Stimulated activated CD4-positive, alpha-beta T cell treated with anti-CD3 and anti-CD28 coated beads, Interleukin-1b, Interleukin-23, amount 100 ng/mL, for 4 hours (primary cell): ENCODE data around the gene TMEM135.
"Not testable (repeated sequence)": the region's sequence is repeated elsewhere in the genome, so short reads cannot be mapped to it uniquely, and the experiment has no call there.

Experiments used
- DNase-seq, 2 donors: peaks; one replicate each; pipeline ENCODE4 v3.0.0-alpha.2; 2020; ENCODE audit warnings: low read depth in 2 of 2

The TMEM135 gene

DNA sequence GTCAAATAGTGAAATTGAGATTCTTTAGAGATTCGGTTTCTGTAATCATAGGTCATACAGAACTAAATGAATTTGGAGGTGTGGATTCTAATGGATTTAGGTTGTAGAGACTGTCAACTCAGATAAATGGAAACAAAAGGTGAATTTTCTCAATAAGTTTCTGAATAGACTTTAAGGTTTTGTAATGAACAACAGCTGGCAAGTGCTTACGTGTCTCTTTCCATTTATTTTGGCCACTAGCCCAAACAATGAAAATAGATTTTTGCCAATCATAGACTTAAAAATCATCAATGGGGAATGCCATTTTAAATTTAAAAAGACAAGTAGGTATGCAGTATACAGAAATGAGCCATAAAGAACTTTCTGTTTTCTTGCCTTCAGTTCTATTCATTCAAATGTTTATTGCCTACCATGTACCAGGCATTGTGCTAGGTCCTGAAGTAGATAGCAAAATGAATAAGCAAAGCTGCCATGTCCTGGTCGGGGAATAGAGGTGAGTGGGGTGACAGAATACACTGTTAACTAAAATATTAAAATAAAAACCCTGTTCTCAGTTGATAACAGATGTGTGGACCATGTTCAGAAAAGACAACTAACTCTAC is 16.9 kb upstream of the TMEM135 start:
- DNase-seq: no peak

GRCh38 chr11:87022254-87022653 is 15.5 kb upstream of the TMEM135 start:
- no peak for DNase-seq

- no peak for DNase-seq
These were observed 15.0 kb upstream of the TMEM135 start for GRCh38 chr11:87022738-87023137.

DNA sequence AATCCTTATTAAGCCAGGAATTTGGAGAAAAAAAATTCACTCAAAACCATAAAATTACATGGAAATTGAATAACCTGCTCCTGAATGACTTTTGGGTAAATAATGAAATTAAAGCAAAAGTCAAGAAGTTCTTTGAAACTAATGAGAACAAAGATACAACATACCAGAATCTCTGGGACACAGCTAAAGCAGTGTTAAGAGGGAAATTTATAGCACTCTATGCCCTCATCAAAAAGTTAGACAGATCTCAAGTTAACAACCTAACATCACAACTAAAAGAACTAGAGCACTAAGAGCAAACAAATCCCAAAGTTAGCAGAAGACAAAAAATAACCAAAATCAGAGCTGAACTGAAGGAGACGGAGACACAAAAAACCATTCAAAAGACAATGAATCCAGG is 11.3 kb upstream of the TMEM135 start:
- not testable (repeated sequence) for DNase-seq

GRCh38 chr11:87030458-87031054 is 7.2 kb upstream of the TMEM135 start:
- DNase-seq: no peak

GRCh38 chr11:87031433-87032170 is 6.1 kb upstream of the TMEM135 start:
- no peak for DNase-seq

DNA sequence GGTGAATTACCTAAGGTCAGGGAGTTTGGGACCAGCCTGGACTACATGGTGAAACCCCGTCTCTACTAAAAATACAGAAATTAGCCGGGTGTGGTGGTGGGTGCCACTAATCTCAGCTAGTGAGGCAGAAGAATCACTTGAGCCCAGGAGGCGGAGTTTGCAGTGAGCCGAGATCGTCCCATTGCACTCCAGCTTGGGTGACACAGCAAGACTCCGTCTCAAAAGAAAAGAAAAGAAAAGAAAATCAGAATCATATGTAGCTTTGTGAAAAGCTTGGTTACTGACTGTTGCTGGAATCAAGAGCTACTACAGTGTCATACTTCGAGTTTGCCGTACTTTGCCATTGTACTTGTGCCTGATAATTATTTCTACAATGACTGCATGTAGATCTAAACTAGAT is 4.2 kb upstream of the TMEM135 start:
- DNase-seq: no peak

DNA sequence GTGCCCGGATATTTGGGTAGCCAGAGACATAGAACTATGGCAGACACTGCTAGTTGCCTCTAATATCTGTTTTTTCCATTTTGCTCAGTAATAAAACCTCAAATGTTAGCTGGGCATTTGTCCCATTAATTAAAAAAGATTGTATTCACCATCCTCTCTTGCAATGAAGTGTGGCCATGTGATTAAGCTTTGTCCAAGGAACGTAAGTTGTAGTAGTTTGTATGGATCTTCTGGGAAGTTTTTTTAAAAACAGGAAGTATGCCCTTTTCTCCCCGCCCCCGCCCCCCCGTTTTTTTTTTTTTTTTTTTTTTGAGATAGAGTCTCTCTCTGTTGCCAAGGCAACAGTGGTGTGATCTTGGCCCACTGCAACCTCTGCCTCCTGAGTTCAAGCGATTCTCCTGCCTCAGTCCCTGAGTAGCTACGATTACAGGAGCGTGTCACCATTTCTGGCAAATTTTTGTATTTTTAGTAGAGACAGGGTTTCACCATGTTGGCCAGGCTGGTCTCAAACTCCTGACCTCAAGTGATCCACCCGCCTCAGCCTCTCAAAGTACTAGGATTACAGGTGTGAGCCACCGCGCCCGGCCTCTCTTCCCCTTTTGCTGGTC is 1.7 kb upstream of the TMEM135 start:
- DNase-seq: no peak

DNA sequence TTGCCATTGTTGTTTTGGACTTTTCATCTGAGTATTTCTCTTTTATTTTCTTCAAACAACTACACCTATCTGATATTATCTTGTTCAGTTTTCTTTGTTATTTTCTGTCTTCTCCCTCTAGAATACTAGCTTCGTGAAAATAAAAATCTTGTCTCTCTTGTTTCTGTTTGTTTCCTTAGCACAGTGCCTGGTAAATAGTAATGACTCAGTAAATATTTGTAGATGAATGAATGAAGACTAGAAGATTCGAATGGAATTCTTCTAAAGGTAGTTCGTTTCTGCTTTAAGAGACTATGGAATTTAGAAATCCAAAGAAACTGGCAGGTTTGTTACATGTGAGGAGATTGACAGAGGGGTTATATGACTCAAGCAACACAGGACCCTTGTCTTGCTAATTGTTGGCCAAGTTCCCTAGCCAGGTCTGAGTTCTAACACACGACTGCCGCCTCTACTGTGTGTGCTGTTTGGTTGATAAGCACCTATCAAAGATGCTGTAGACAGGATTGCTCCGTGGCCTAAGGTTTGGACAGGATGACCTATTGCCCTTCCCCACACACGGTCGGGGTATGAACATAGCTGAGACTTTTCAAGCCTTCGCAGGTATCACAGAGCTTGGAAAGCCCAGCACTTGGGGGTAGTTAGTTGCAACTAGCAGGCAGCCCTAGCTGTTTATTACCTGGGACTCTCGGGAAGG is 831 bp upstream of the TMEM135 start:
- no peak for DNase-seq

DNA sequence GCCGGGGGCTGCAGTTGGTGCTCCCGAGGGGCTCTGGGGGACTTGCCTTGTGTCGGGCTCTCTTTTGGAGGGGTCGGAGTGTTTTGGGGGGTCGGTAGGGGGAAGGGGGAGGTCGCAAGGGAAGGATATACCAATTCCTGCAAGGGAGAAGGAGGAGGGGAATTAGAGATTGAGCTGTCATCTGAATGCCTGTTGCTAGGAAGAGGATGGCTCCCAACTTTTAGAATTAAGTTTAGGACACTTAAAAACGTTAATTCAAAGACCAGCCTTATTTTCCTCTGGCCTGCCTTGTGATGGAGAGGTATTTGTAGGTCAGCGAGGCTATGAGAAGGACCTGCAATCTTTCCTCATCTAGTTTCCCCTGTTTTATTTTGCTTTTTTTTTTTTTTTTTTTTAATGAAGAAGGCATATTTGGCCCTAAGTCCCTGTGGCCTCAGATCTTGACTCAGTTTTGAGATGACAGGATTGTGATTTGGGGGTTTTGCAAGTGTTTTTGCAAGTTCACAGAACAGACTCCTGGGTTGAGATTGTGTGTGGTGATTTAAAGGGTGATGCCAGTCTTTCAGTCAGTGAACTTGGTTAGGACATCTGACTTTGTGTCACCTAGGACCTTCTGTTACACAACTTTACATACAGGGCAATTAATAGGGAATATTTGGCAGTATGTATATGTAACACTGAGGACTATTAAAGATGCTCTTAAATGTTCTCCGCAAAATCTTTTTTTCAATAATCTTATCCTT is 672 bp downstream of the TMEM135 start:
- no peak for DNase-seq

GRCh38 chr11:87039371-87039770 is 1.6 kb downstream of the TMEM135 start:
- DNase-seq: no peak

GRCh38 chr11:87043894-87044293 is 6.2 kb downstream of the TMEM135 start:
- no peak for DNase-seq

- DNase-seq: no peak
These were observed 9.1 kb downstream of the TMEM135 start for GRCh38 chr11:87046824-87047223.

GRCh38 chr11:87056091-87056490 is 18.4 kb downstream of the TMEM135 start:
- DNase-seq: no peak

DNA sequence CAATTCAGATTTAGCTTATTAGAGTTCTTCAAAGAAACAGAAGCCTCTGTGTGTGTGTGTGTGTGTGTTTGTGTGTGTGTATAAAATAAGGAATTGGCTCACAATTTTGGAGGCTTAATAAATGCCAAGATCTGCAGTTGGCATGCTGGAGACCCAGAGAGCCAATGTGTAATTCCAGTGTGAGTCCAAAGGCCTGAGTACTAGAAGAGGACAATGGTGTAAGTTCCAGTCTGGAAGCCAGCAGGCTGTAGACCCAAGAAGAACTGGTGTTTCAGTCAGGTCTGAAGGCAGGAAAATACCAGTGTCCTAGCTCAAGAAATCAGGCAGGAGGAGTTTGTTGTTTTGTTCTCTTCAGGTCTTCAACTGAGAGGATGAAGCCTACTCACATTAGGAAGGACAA is 20.0 kb downstream of the TMEM135 start:
- DNase-seq: no peak

DNA sequence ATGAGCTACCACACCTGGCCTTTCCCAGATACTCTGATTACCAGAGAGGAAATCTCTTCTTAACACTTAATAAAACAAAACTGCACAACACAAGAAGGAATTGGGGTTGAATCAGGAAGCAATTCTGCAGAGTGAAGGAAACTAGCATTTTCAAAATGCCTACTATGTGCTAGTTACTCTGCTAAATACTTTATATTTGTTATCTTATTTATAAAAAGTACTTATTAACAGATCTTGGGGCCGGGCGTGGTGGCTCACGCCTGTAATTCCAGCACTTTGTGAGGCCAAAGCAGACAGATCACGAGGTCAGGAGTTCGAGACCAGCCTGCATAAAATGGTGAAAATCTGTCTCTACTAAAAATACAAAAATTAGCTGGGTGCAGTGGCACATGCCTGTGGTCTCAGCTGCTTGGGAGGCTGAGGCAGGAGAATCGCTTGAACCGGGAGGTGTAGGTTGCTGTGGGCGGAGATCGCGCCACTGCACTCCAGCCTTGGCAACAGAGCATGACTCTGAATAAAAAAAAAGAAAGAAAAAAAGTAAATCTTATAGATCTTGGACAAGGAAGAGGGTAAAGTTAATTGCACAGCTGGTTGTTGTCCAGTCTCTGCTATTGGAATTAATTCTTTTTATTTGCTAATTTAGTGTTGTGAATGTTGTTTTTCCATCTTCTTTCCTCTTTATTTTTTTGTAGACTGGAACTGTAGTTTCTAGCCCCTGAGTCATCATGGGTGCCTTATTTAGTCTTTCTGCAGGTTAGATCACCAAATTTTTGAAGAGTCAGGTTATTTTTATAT is 22.1 kb downstream of the TMEM135 start:
- DNase-seq: no peak

GRCh38 chr11:87061766-87062165 is 24.0 kb downstream of the TMEM135 start:
- DNase-seq: no peak

GRCh38 chr11:87063982-87064381 is 26.2 kb downstream of the TMEM135 start:
- no peak for DNase-seq

DNA sequence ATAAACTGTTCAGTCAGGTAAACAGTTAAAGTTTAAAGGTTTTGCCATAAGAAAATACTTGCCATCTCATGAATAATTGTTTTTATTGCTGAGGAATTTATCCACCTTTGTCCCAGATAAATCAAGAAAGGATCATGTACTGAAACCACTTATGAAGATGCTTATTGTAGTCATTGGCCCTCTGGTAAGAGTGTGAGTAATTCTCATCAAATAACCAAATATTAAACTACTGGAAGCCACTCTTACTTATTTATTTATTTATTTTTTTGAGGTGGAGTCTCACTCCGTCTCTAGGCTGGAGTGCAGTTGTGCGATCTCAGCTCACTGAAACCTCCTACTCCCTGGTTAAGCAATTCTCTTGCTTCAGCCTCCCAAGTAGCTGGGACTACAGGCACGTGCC is 35.1 kb downstream of the TMEM135 start:
- DNase-seq: no peak

DNA sequence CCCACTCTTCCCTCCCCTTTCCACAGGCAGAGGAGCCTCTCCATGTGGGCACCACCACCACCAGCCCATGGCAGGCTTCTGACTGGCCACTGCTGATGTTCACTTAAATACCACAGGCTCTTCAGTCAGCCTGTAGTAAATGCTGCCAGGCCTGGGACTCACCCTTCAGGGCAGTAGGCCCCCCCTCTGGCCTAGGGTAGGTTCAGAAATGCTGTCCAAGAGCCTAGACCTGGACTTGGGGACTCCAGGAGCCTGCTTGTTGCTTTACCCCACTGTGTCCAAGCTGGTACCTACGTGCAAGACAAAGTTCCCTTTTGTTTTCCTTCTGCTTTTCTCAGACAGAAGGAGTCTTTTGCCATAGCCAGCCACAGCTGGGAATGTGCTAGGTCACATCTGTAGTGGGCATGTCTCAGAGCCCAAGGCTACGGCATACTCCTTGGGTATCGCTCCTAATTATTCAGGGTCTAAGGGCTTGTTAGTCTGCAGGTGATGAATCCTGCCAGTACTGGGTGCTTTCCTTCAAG is 38.6 kb downstream of the TMEM135 start:
- DNase-seq: no peak
